ENCODE results near the gene AGTRAP. TPM values are rescaled to one million over a fixed set of nuclear protein-coding genes. Genes with fewer than 3 reads are reported as not detected.
A peak's percentile ranks its signal among the peaks of the same experiment; 100 is the strongest.

AGTRAP gene
- total and polyA plus RNA-seq, 9 of the 15 experiments (the other 6 are each of a cell fraction or from before 2014, with no cell fraction given) = 26.8 to 105 (median 57.5) TPM

- TF ChIP-seq HES1 (IDR thresholded peaks at IDR 0.05; ENCODE audit: low read depth) = no peak
- no peak for TF ChIP-seq XRCC4 (IDR thresholded peaks at IDR 0.05; ENCODE audit: extremely low read depth, insufficient read depth, insufficient read length)
- no peak for TF ChIP-seq RFX1 (IDR thresholded peaks at IDR 0.05)
- TF ChIP-seq FIP1L1 (IDR thresholded peaks at IDR 0.05; ENCODE audit: low read depth, low read length, poor library complexity, severe bottlenecking) = no peak
- TF ChIP-seq FOXM1 (IDR thresholded peaks at IDR 0.05; ENCODE audit: low read depth) = no peak
- TF ChIP-seq FOXM1 (CRISPR knock-in tag; IDR thresholded peaks at IDR 0.05; ENCODE audit: low read depth) = no peak
- no peak for TF ChIP-seq NFE2L1 (tag; IDR thresholded peaks at IDR 0.05; ENCODE audit: borderline replicate concordance, low read depth)
- TF ChIP-seq MAFK (IDR thresholded peaks at IDR 0.05; ENCODE audit: low read length) = no peak
- TF ChIP-seq SP1 (CRISPR knock-in tag; IDR thresholded peaks at IDR 0.05) = no peak
- no peak for TF ChIP-seq MXI1 (IDR thresholded peaks at IDR 0.05; ENCODE audit: low read depth, low read length)
- TF ChIP-seq SMARCA5 (IDR thresholded peaks at IDR 0.05) = peak; percentile 86
- no peak for TF ChIP-seq GATAD2B (IDR thresholded peaks at IDR 0.05; ENCODE audit: borderline replicate concordance)
- TF ChIP-seq ZNF76 (CRISPR knock-in tag; IDR thresholded peaks at IDR 0.05; ENCODE audit: borderline replicate concordance) = no peak
- TF ChIP-seq HOMEZ (CRISPR knock-in tag; IDR thresholded peaks at IDR 0.05) = no peak
- peak; percentile 46; the same call in 1 of the 2 replicates for TF ChIP-seq HDAC2 (IDR thresholded peaks at IDR 0.05)
- TF ChIP-seq CHD1 (IDR thresholded peaks at IDR 0.05; ENCODE audit: low read length) = no peak
- TF ChIP-seq ZBTB40 (IDR thresholded peaks at IDR 0.05) = no peak
- no peak for TF ChIP-seq ZBTB40 (CRISPR knock-in tag; IDR thresholded peaks at IDR 0.05)
Observed at GRCh38 chr1:11778844-11779623, 43.1 kb downstream of the AGTRAP start (continued).
